Heart right ventricle (tissue), 16 donors: ENCODE measurements around the gene NME9. TPM values are rescaled to one million over a fixed set of nuclear protein-coding genes. Genes with fewer than 3 reads are reported as not detected.
A peak's percentile ranks its signal among the peaks of the same experiment; 100 is the strongest.

Experiments used
- ATAC-seq, 8 donors: fragments of 200-7000 bp; cut with Tn5 transposase; one replicate each; pipeline ENCODE4 v1.9.1; 2020; ENCODE audit warnings: mild to moderate bottlenecking in 8 of 8, moderate library complexity in 8 of 8, moderate number of reproducible peaks in 1 of 8
- DNase-seq, 2 donors: peaks; one replicate each; pipeline ENCODE4 v3.0.0-alpha.2; 2020
- H3K27ac ChIP-seq, 10 donors: fragments of 200-600 bp; sonication (generic) in 2 of 10; one replicate each; pipeline versions ENCODE4 v1.5.0 to v1.8.0; 2020 to 2022; ENCODE audit warnings: mild to moderate bottlenecking in 3 of 10
- H3K27me3 ChIP-seq, 7 donors: fragments of 200-600 bp; one replicate each; pipeline ENCODE4 v1.8.0; 2021 to 2022; ENCODE audit warnings: mild to moderate bottlenecking in 2 of 7
- H3K36me3 ChIP-seq, 9 donors: fragments of 200-600 bp; sonication (generic) in 1 of 9; one replicate each; pipeline versions ENCODE4 v1.5.0 to v1.8.0; 2020 to 2022; ENCODE audit warnings: mild to moderate bottlenecking in 2 of 9
- H3K4me1 ChIP-seq, 9 donors: fragments of 200-600 bp; sonication (generic) in 1 of 9; one replicate each; pipeline versions ENCODE4 v1.5.0 to v1.8.0; 2020 to 2022; ENCODE audit warnings: mild to moderate bottlenecking in 4 of 9
- H3K4me3 ChIP-seq, 10 donors: fragments of 200-600 bp; sonication (generic) in 2 of 10; one replicate each; pipeline versions ENCODE4 v1.5.0 to v1.8.0; 2020 to 2022; ENCODE audit warnings: mild to moderate bottlenecking in 7 of 10, moderate library complexity in 2 of 10
- H3K9me3 ChIP-seq, 11 donors: fragments of 200-600 bp in 10 of 11; sonication (generic) in 2 of 11; one replicate each; pipeline versions ENCODE4 v1.5.0 to v1.8.0; 2013 to 2022; ENCODE audit warnings: mild to moderate bottlenecking in 2 of 11, control low read depth in 1 of 11, moderate library complexity in 1 of 11
- CTCF ChIP-seq, 9 donors: fragments of 200-600 bp; sonication (generic) in 2 of 9; IDR thresholded peaks; one replicate each; pipeline versions ENCODE4 v1.5.0 to v1.8.0; 2021 to 2022; ENCODE audit warnings: antibody characterized with exemption in 9 of 9, mild to moderate bottlenecking in 5 of 9, moderate library complexity in 1 of 9
- WGBS, 2 donors: extraction: QIAGEN DNeasy Blood & Tissue Kit; methylation state at CpG; one replicate each; pipeline ENCODE4 v1.1.7; 2013; ENCODE audit warnings: inconsistent platforms in 1 of 2; 5-methylcytosine and 5-hydroxymethylcytosine counted together
- intact Hi-C, 10 donors: fragments of 100-400 bp; cut with DNase I; formaldehyde crosslinking; loops; one replicate each; pipeline versions ENCODE4 v1.11.1 to v1.14.2; 2022
- polyA plus RNA-seq, 2 donors: library from polyadenylated mRNA; stranded (reverse); fragments of 200-250 nt; gene quantifications; one replicate each; pipeline ENCODE4 v1.2.3, GENCODE V29; 2013
- total RNA-seq, 10 donors: library from RNA; stranded (reverse); fragmentation: NEBNext Ultra II Directional in 3 of 10; extraction: Animal tissue kit (Norgen Biotek cat#: 25700) in 3 of 10; gene quantifications; one replicate each; pipeline versions ENCODE4 v1.2.1 to v1.2.4, GENCODE V29; 2021 to 2023
- donor health status: Arrhythmogenic right ventricular cardiomyopathy.
- donor health status: ischemic (EF 13 %, LVEDD 7.1; RV severe dilation, severe dysfunction).
- donor health status: healthy with polysubstance abuse.
- donor health status: DM: no; HTN: yes; CAD: no.
- donor health status: DM: no; HTN: no; CAD: no.
- donor health status: ischemic (EF 25% LVEDD 6.9; RV normal size, moderate dysfunction).
- donor health status: ischemic (EF 25% LVEDD 5.7; RV mildly dilated, moderate dysfunction).
- donor health status: healthy.
- donor health status: DM: yes; HTN: yes; CAD: no.
- donor health status: Ischemic cardiomyopathy.
- donor health status: ischemic (EF 35%, LVEDD 5.7; RV mildly dilated, moderate dysfunction).
- donor health status: nonischemic (EF 11% LVEDD 7.7; RV severe dilation, severe dysfunction).
- donor health status: DM: yes; HTN: yes; CAD: no.
- donor health status: PGD.
- donor health status: ischemic (EF 29% LVEDD 5.4; RV normal size, mild dysfunction).
- donor health status: nonischemic (EF 23%, LVEDD 6.1; RV moderate dilation, normal function).

Gene NME9
- total and polyA plus RNA-seq, 12 donors = 0.15 to 0.44 TPM; not detected in 10

GRCh38 chr3:138376663-138377062, 47.0 kb upstream of the NME9 start:
- Histone ChIP-seq H3K27me3 (no peaks in the 10 kb centered on the region), H3K36me3 (peaks cover 0 to 33% (median 0%) of the 10 kb centered on the region in 9 donors), H3K4me3 (no peak overlapping the region), H3K9me3 (no peaks in the 10 kb centered on the region), H3K27ac (peak overlapping the region in 9 of 10 donors; percentile 56 to 94 (median 86)), H3K4me1 (peaks cover 6 to 89% (median 57%) of the 10 kb centered on the region in 9 donors)
- ATAC-seq (peak in 3 of 8 donors; percentile 18 to 74 (median 34)), DNase-seq (no peak)
- no peak for TF ChIP-seq CTCF (IDR thresholded peaks at IDR 0.05)
- WGBS, 2 donors = 44 to 57% methylated on average over 2 of the region's 2 CpGs
- intact Hi-C loops = no loop called here

DNA sequence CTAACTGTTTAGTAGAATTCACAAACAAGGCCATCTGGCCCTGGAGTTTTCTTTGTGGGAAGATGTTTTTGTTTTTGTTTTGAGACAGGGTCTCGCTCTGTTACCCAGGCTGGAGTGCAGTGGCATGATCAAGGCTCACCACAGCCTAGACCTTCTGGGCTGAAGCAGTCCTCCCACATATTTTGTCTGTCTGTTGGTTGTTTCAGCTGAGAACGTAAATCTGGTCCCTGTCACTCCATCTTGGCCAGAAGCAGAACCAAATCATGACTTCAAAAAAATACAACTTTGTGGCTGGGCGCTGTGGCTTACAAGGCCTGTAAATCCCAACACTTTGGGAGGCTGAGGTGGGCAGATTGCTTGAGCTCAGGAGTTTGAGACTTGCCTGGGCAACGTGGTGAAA, 45.8 kb upstream of the NME9 start:
- peak overlapping the region; percentile 69 to 94 (median 85) for H3K27ac ChIP-seq
- peaks cover 0 to 3% (median 0%) of the 10 kb centered on the region in 11 donors for H3K9me3 ChIP-seq
- intact Hi-C loops = no loop called here
- no peak for TF ChIP-seq CTCF (IDR thresholded peaks at IDR 0.05)
- H3K36me3 ChIP-seq = peaks cover 0 to 33% (median 0%) of the 10 kb centered on the region in 9 donors
- DNase-seq = no peak
- no peak for ATAC-seq
- no peaks in the 10 kb centered on the region for H3K27me3 ChIP-seq
- H3K4me3 ChIP-seq = no peak overlapping the region
- 70 to 75% methylated on average over 4 of the region's 4 CpGs for WGBS, 2 donors
- H3K4me1 ChIP-seq = peaks cover 0 to 84% (median 52%) of the 10 kb centered on the region in 9 donors

- H3K9me3 ChIP-seq = peaks cover 0 to 3% (median 0%) of the 10 kb centered on the region in 11 donors
- H3K36me3 ChIP-seq = peaks cover 0 to 32% (median 0%) of the 10 kb centered on the region in 9 donors
- ATAC-seq (peak; percentile 43 to 76 (median 64)), DNase-seq (peak in 1 of 2 donors; percentile 57)
- no peak overlapping the region for H3K4me3 ChIP-seq
- WGBS, 2 donors = 37 to 38% methylated on average over 2 of the region's 2 CpGs
- peaks cover 1 to 92% (median 55%) of the 10 kb centered on the region in 9 donors for H3K4me1 ChIP-seq
- H3K27ac ChIP-seq = peak overlapping the region; percentile 69 to 94 (median 85)
- intact Hi-C loops = no loop called here
- TF ChIP-seq CTCF (IDR thresholded peaks at IDR 0.05) = no peak
- no peaks in the 10 kb centered on the region for H3K27me3 ChIP-seq
Measured at GRCh38 chr3:138374573-138375134, 45.0 kb upstream of the NME9 start.

DNA sequence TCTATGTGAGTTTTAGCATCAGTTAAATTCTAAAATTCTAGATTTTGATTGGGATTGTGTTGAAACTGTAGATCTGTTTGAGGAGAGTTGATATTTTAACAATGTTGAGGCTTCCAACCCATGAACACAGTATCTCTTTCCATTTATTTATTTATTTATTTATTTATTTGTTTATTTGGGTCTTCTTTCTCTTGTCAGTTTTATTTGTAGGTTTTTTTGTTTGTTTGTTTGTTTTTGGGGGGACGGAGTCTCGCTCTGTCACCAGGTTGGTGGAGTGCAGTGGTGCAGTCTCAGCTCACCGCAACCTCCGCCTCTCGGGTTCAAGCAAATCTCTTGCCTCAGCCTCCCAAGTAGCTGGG, 44.1 kb upstream of the NME9 start:
- TF ChIP-seq CTCF (IDR thresholded peaks at IDR 0.05) = no peak
- Histone ChIP-seq H3K9me3 (peaks cover 0 to 3% (median 0%) of the 10 kb centered on the region in 11 donors), H3K4me1 (peaks cover 11 to 93% (median 61%) of the 10 kb centered on the region in 9 donors), H3K27me3 (no peaks in the 10 kb centered on the region), H3K36me3 (peaks cover 0 to 28% (median 0%) of the 10 kb centered on the region in 9 donors), H3K27ac (peak overlapping the region in 9 of 10 donors; percentile 47 to 94 (median 86)), H3K4me3 (no peak overlapping the region)
- no peak for DNase-seq
- ATAC-seq = no peak
- intact Hi-C loops = no loop called here
- 95 to 97% methylated on average over 5 of the region's 5 CpGs for WGBS, 2 donors
